Epithelial cell of prostate (primary cell): ENCODE data around the gene IGLL5.

ENCODE experiments used
- DNase-seq: peaks from one replicate; pipeline ENCODE4 v3.0.0-alpha.2; 2011; ENCODE audit warnings: low read depth, low spot score
- H3K27ac ChIP-seq: fragments of 450-650 bp; 2 replicates; pipeline ENCODE4 v1.5.1; 2017; ENCODE audit warnings: mild to moderate bottlenecking

IGLL5 gene

DNA sequence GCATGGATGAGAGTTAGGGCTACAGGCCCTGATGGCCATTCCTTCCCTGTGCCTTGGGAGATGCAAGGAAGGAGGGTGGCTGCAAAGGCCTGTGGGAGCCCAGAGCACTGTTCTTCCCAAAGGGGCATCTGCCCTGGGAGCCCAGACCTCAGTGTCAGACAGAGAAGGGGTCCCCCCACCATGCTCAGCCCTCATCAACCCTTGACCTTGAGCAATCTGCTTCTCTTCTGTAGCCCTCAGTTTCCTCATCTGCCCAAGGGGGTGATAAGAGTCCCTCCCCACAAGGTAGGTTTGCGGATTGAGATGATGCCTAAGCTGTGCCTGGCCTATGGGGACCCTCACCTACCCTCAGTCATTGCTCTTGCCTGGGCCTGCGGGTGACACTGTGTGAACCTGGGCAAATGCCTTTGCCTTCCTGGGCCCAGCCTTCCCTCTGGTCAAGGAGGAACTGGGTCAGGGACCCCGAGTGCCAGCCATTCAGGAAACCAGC is 47.5 kb downstream of the IGLL5 start:
- H3K27ac ChIP-seq = no peak overlapping the region
- no peak for DNase-seq

GRCh38 chr22:22935546-22936157 is 48.0 kb downstream of the IGLL5 start:
- H3K27ac ChIP-seq = no peak overlapping the region
- no peak for DNase-seq

- DNase-seq = no peak
- H3K27ac ChIP-seq = no peak overlapping the region
Observed at GRCh38 chr22:22936180-22936914, 48.7 kb downstream of the IGLL5 start.

DNA sequence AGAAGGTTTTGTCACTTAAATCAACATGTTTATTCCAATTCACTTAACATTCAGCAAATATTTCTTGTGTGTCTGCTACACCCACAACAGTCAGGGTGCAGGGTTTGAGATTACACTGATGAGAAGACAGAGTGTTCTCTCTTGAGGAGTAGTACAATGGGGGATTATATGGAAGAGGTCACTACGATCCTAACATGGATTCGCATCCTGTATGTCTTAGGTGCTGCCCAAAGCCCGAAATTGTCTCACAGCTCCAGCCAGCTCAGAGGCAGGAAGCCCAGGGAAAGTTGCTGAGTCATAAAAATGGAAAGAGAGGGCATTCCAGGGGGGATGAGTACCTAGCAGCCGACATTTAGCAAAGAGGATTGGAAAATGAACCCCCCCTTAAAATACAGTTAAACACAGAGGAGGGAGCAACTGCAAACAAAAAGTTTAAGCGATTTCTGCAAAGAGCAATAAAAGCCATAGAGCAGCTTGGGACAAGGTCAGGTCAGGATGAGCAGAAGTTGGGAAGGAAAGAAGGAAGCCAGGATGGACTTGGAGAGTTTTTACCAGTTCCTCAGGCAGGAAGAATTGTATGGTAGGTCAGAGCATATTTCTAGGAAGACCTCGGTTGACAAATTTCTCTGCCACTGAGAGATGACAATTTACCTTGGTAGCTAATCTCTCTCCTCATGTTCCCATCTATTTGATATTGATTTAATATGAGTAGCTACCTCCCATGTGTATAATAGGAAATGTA is 49.5 kb downstream of the IGLL5 start:
- no peak overlapping the region for H3K27ac ChIP-seq
- no peak for DNase-seq

- DNase-seq = no peak
- no peak overlapping the region for H3K27ac ChIP-seq
Observed at GRCh38 chr22:22937894-22938480, 50.4 kb downstream of the IGLL5 start.

- no peak for DNase-seq
- no peak overlapping the region for H3K27ac ChIP-seq
Observed at GRCh38 chr22:22938672-22939587, 51.3 kb downstream of the IGLL5 start.

GRCh38 chr22:22939588-22940368 is 52.2 kb downstream of the IGLL5 start:
- DNase-seq = no peak

DNA sequence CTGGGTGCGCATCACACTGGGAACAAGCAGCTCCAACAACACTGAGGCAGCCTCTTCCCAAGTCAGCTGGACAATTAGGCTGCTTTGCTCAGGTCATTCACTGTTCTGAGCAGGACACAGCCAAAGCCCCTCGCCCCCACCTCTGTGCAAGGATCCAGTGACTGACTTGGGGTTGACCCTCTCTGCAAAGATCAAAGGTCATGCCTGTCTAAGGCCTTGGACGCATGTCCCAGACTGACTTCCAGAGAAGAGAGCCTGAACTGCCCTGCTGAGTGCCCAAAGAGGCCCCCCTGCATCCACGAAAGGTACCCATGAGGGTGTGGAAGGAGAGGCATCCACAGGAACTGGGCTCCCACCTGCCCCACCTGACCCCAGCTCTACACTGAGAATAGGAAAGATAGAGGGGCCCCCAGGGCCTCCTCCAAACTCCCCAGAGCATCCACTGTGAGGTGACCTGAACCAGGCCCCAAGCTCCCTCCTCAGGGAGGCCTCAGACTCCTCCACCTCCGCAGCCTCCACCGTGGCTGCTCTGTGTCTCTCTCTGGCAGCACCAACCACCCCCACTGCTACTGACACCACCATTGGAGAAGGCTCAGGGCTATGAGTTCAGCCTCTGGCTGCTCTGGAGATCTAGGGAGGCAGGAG is 53.5 kb downstream of the IGLL5 start:
- no peak overlapping the region for H3K27ac ChIP-seq
- DNase-seq = no peak

More at GRCh38 chr22:22939588-22940368, 52.2 kb downstream of the IGLL5 start:
- no peak overlapping the region for H3K27ac ChIP-seq

DNA sequence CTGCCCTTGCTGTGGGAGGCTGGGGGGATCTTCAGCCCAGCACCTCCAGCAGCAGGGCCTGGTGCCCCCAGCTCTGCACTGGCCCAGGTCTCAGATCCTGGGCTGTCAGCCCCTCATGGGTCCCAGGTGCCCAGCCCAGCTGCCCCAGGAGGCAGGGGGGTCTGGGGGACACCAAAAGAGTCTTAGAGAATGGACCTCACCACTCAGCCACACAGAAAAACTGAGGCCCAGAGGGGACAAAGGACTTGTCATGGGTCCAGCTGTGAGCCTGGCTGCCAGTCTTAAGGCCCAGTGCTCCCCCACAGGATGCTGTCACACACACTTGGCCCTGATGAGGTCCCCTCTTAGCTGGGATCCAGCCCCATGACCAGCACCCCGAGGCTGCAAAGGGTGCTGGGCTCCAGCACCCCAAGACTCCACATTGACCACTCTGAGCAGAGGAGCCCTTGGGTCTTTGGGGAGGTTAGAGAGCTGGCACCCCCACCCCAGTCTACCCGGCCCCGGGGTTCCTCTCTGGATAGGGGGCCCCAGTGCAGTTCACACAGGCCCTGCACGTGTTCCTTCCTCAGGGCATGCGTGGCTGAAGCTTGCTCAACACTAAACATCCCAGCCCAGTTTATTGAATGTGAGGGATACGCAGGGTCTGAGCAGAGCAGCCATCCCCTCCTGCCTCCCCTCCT is 54.4 kb downstream of the IGLL5 start:
- DNase-seq = no peak
- H3K27ac ChIP-seq = no peak overlapping the region

DNA sequence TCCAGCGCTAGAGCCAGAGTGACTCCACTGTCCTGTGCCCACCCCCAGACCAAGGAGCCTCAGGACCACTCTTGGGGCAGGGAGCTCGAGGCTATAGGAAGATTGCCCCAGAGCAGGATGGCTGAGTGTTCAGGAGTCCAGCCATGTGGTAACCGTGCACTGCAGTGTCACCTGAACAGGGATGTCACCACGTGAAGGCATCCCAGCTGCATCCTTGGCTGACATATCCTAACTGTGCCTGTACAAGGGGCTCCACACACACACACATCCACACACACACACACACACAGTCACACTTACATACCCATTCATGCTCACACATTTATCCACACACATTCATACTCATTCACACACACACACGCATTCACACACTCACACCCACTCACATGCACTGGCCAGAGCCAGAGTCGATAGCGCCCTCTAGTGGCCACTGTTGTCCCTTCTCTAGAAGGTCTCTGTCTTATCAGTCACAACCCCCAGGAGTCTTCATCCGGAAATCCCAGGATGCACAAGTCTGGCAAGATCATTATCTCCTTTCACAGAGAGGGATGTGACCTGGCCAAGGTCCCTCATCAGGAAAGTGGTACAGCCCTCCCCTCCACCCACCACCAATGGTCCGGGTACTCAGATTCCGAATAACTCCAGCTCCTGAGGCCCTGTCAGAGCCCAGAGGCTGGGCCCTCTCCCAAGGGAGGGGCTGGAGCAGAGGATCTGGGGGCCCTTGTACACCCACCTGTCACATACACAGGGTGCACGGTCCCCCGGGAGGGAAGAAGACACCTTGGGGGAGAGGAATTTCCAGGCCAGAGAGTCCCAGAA is 55.1 kb downstream of the IGLL5 start:
- DNase-seq = no peak
- no peak overlapping the region for H3K27ac ChIP-seq

DNA sequence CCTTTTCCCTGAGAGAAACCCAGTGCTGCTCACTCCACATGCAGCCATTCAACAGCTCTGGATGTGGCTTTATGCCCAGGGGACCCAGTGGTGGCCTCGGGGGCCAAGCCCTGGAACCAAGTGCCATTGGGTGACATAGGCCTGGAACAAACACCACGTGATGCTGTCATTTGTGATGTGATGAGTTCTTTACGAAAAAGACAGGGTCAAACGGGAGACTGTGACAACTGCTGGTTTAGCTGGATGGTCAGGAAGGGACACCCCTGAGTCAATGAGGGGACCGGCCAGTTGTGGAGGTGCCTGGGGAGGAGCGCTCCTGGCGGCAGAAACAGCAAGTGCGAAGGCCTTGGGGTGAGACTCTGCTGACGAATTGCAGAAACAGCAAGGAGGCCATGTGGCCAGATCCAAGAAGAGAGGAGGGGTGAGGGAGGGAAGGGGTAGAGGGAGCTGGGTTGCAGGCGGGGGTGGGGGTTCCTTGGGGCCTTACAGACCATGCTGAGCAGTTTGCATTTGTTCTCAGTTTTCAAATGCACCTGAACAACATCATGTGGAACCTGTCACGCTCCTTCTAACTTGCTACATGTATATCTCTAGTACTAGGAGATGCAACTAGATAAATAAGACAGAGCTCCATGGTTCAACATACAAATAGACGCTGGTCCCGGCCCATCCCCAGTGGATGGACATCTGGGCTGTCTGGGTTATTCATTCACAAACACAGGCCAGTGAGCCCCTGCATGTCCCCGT is 56.1 kb downstream of the IGLL5 start:
- DNase-seq = no peak
- H3K27ac ChIP-seq = no peak overlapping the region

GRCh38 chr22:22944268-22944985 is 56.8 kb downstream of the IGLL5 start:
- no peak overlapping the region for H3K27ac ChIP-seq
- DNase-seq = no peak

DNA sequence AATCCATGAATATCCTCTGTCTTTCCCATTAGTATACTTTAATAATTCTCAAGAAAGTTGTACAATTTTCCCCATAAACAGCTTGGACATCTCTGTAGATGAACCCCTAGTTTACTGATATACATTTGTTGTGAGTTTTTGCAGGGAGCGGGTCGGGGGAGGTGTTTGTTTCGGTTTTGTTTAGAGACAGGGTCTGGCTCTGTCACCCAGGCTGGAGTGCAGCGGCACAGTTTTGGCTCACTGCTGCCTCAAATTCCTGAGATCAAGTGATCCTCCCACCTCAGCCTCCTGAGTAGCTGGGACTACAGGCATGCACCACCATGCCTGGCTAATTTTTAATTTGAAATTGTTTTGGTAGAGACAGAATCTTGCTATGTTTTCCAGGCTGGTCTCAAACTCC is 57.6 kb downstream of the IGLL5 start:
- DNase-seq = no peak
- no peak overlapping the region for H3K27ac ChIP-seq
